WTC11 (cell line): ENCODE results near the gene GNG4. TPM values are rescaled to one million over a fixed set of nuclear protein-coding genes. Genes with fewer than 3 reads are reported as not detected.

Experiments used
- ATAC-seq: fragments of 200-7000 bp; cut with Tn5 transposase; 2 replicates; pipeline ENCODE4 v1.10.0; 2021; ENCODE audit warnings: mild to moderate bottlenecking, moderate library complexity
- CTCF ChIA-PET: fragments of 300-600 bp; sonication (Branson Sonifier 250); formaldehyde crosslinking; loops from one replicate; lab custom pipeline; 2021; ENCODE audit warnings: antibody characterized with exemption; lab: Charles Lee
- POLR2A ChIA-PET: fragments of 350-600 bp; sonication (Branson Sonifier 250); formaldehyde crosslinking; loops from one replicate; lab custom pipeline; 2021; ENCODE audit warnings: antibody characterized with exemption; lab: Charles Lee
- DNase-seq: peaks from one replicate; pipeline ENCODE4 v3.0.0; 2021; ENCODE audit warnings: low spot score
- H3K27ac Mint-ChIP-seq: 2 replicates; pipeline ENCODE4 v1.8.0; 2021; ENCODE audit warnings: mixed read lengths
- H3K27me3 Mint-ChIP-seq: 2 replicates; pipeline ENCODE4 v1.8.0; 2021; ENCODE audit warnings: low read depth, mild to moderate bottlenecking, moderate library complexity, mixed read lengths
- H3K36me3 Mint-ChIP-seq: 2 replicates; pipeline ENCODE4 v1.8.0; 2021; ENCODE audit warnings: mixed read lengths
- H3K4me1 Mint-ChIP-seq: 2 replicates; pipeline ENCODE4 v1.8.0; 2022; ENCODE audit warnings: mixed read lengths
- H3K4me3 Mint-ChIP-seq: 2 replicates; pipeline ENCODE4 v1.8.0; 2021; ENCODE audit warnings: mild to moderate bottlenecking, moderate library complexity, mixed read lengths
- H3K9me3 Mint-ChIP-seq: 2 replicates; pipeline ENCODE4 v1.8.0; 2021; ENCODE audit warnings: mixed read lengths
- CREM ChIP-seq: sonication (generic); formaldehyde crosslinking; IDR thresholded peaks from 2 replicates; pipeline ENCODE4 v1.8.1; 2022; ENCODE audit warnings: mild to moderate bottlenecking, missing genetic modification reagents, moderate library complexity
- E2F1 ChIP-seq: sonication (generic); formaldehyde crosslinking; IDR thresholded peaks from 2 replicates; pipeline ENCODE4 v1.8.0; 2022; ENCODE audit warnings: mild to moderate bottlenecking, missing genetic modification reagents
- GRHL2 ChIP-seq: fragments of 250-450 bp; sonication (Bioruptor Pico); IDR thresholded peaks from 2 replicates; pipeline ENCODE4 v1.8.0; 2022; ENCODE audit warnings: mild to moderate bottlenecking, moderate library complexity; ENCODE audit not compliant: insufficient replicate concordance, severe bottlenecking
- HMGA2 ChIP-seq: fragments of 250-450 bp; sonication (Bioruptor Pico); IDR thresholded peaks from 2 replicates; pipeline ENCODE4 v1.4.0; 2021; ENCODE audit warnings: mild to moderate bottlenecking, moderate library complexity
- JUN ChIP-seq: sonication (generic); formaldehyde crosslinking; IDR thresholded peaks from 2 replicates; pipeline ENCODE4 v1.8.0; 2023; ENCODE audit warnings: mild to moderate bottlenecking, missing genetic modification reagents
- KAT7 ChIP-seq: sonication (generic); formaldehyde crosslinking; IDR thresholded peaks from 2 replicates; pipeline ENCODE4 v1.8.1; 2023; ENCODE audit warnings: missing genetic modification reagents, mild to moderate bottlenecking, borderline replicate concordance
- NR1H2 ChIP-seq: sonication (generic); formaldehyde crosslinking; IDR thresholded peaks from 2 replicates; pipeline ENCODE4 v1.9.0; 2021; ENCODE audit warnings: mild to moderate bottlenecking, moderate library complexity, missing genetic modification reagents
- USF1 ChIP-seq: sonication (generic); formaldehyde crosslinking; IDR thresholded peaks from 2 replicates; pipeline ENCODE4 v1.8.0; 2022; ENCODE audit warnings: mild to moderate bottlenecking, missing genetic modification reagents
- USF2 ChIP-seq: sonication (generic); formaldehyde crosslinking; IDR thresholded peaks from 2 replicates; pipeline ENCODE4 v1.8.1; 2023; ENCODE audit warnings: mild to moderate bottlenecking, missing genetic modification reagents, moderate library complexity
- ZNF138 ChIP-seq: sonication (generic); formaldehyde crosslinking; conservative IDR thresholded peaks from 2 replicates; pipeline ENCODE4 v1.8.1; 2022; ENCODE audit warnings: mild to moderate bottlenecking, moderate library complexity, missing genetic modification reagents
- total RNA-seq: library from RNA; stranded (reverse); gene quantifications from 3 replicates; pipeline ENCODE4 v1.2.3, GENCODE V29; 2021
- TF ChIP-seq, protein P1 (sequence below): sonication (generic); formaldehyde crosslinking; IDR thresholded peaks from 2 replicates; pipeline ENCODE4 v1.8.0; 2023; ENCODE audit warnings: missing genetic modification reagents, mild to moderate bottlenecking, borderline replicate concordance
- TF ChIP-seq, protein P2 (sequence below): sonication (generic); formaldehyde crosslinking; IDR thresholded peaks from 2 replicates; pipeline ENCODE4 v1.8.1; 2023; ENCODE audit warnings: mild to moderate bottlenecking, moderate library complexity, missing genetic modification reagents
- TF ChIP-seq, protein P3 (sequence below): sonication (generic); formaldehyde crosslinking; IDR thresholded peaks from 2 replicates; pipeline ENCODE4 v1.8.1; 2023; ENCODE audit warnings: mild to moderate bottlenecking, missing genetic modification reagents, moderate library complexity
- TF ChIP-seq, protein P4 (sequence below): fragments of 250-450 bp; sonication (Bioruptor Pico); IDR thresholded peaks from 2 replicates; pipeline ENCODE4 v1.9.0; 2021; ENCODE audit warnings: mild to moderate bottlenecking

GNG4 gene
- total RNA-seq, 1 experiment from 2014 or later = 38.3 TPM

DNA sequence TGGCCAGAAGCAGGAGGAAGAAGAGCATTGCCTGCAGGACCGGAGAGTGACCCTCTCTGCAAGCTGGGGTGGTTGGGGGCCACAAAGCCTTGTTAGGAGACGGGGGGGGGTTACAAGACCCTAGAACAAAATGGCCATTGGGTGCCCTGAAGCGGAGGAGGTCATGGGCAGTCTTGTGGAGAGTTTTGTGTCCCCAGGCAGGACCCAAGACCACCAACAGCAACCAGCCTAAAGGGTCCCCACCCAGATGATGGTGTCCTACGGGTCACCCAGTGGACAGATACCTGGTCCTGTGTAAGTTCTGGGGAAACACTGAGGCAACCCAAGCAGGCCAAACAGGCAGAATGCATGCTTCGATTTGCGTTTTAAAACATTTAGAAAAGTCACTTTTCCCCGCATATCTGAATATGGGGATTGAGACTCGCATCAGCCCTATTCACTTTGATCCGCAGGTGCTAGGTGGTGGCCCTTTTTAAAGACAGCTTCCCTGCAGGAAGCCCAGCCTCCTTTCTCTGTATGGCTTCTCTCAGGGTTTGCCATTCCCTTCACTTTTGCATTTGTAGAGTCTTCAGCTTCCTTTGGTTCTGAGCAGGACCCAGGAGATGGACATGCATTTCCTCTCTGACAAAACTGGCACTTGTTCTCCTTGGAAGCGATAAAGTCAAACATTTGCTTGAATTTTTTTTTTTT, 21.1 kb downstream of the GNG4 start (continued):
- TF ChIP-seq KAT7 (CRISPR knock-in tag) (no peak), ZNF138 (CRISPR knock-in tag) (no peak), NR1H2 (no peak), CREM (CRISPR knock-in tag) (no peak), USF2 (CRISPR knock-in tag) (no peak), E2F1 (CRISPR knock-in tag) (no peak)
- TF ChIP-seq, protein P1, sequence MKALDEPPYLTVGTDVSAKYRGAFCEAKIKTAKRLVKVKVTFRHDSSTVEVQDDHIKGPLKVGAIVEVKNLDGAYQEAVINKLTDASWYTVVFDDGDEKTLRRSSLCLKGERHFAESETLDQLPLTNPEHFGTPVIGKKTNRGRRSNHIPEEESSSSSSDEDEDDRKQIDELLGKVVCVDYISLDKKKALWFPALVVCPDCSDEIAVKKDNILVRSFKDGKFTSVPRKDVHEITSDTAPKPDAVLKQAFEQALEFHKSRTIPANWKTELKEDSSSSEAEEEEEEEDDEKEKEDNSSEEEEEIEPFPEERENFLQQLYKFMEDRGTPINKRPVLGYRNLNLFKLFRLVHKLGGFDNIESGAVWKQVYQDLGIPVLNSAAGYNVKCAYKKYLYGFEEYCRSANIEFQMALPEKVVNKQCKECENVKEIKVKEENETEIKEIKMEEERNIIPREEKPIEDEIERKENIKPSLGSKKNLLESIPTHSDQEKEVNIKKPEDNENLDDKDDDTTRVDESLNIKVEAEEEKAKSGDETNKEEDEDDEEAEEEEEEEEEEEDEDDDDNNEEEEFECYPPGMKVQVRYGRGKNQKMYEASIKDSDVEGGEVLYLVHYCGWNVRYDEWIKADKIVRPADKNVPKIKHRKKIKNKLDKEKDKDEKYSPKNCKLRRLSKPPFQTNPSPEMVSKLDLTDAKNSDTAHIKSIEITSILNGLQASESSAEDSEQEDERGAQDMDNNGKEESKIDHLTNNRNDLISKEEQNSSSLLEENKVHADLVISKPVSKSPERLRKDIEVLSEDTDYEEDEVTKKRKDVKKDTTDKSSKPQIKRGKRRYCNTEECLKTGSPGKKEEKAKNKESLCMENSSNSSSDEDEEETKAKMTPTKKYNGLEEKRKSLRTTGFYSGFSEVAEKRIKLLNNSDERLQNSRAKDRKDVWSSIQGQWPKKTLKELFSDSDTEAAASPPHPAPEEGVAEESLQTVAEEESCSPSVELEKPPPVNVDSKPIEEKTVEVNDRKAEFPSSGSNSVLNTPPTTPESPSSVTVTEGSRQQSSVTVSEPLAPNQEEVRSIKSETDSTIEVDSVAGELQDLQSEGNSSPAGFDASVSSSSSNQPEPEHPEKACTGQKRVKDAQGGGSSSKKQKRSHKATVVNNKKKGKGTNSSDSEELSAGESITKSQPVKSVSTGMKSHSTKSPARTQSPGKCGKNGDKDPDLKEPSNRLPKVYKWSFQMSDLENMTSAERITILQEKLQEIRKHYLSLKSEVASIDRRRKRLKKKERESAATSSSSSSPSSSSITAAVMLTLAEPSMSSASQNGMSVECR (CRISPR knock-in tag) = no peak
- TF ChIP-seq, all 79 proteins: peak for 0

DNA sequence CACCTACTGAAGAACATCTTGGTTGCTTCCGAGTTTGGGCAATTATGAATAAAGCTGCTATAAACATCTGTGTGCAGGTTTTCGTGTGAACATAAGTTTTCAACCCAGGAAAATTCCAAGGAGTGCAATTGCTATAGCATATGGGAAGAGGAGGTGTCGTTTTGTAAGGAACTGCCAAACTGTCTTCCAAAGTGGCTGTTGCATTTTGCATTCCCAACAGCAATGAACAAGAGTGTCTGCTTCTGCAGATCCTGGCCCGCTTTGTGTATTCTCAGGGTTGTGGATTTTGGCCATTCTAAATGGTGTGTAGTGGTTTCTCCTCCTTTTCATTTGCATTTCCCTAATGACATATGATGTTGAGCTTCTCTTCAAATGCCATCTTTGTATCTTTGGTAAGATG, 23.8 kb downstream of the GNG4 start:
- Mint-ChIP-seq H3K9me3 (no peaks in the 10 kb centered on the region), H3K4me3 (no peak overlapping the region), H3K4me1 (peaks cover 65% of the 10 kb centered on the region), H3K27me3 (no peaks in the 10 kb centered on the region), H3K36me3 (no peaks in the 10 kb centered on the region), H3K27ac (no peak overlapping the region)
- ATAC-seq (no peak), DNase-seq (no peak)
- POLR2A ChIA-PET = no interaction called here
- TF ChIP-seq, protein P2, sequence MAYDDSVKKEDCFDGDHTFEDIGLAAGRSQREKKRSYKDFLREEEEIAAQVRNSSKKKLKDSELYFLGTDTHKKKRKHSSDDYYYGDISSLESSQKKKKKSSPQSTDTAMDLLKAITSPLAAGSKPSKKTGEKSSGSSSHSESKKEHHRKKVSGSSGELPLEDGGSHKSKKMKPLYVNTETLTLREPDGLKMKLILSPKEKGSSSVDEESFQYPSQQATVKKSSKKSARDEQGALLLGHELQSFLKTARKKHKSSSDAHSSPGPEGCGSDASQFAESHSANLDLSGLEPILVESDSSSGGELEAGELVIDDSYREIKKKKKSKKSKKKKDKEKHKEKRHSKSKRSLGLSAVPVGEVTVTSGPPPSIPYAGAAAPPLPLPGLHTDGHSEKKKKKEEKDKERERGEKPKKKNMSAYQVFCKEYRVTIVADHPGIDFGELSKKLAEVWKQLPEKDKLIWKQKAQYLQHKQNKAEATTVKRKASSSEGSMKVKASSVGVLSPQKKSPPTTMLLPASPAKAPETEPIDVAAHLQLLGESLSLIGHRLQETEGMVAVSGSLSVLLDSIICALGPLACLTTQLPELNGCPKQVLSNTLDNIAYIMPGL (CRISPR knock-in tag) = no peak
- TF ChIP-seq USF1 (CRISPR knock-in tag) (no peak), GRHL2 (CRISPR knock-in tag) (no peak), JUN (CRISPR knock-in tag) (no peak), NR1H2 (no peak), HMGA2 (no peak)
- TF ChIP-seq, protein P3, sequence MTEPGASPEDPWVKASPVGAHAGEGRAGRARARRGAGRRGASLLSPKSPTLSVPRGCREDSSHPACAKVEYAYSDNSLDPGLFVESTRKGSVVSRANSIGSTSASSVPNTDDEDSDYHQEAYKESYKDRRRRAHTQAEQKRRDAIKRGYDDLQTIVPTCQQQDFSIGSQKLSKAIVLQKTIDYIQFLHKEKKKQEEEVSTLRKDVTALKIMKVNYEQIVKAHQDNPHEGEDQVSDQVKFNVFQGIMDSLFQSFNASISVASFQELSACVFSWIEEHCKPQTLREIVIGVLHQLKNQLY (CRISPR knock-in tag) = no peak
- TF ChIP-seq, protein P1 (CRISPR knock-in tag) = no peak
- TF ChIP-seq, protein P4, sequence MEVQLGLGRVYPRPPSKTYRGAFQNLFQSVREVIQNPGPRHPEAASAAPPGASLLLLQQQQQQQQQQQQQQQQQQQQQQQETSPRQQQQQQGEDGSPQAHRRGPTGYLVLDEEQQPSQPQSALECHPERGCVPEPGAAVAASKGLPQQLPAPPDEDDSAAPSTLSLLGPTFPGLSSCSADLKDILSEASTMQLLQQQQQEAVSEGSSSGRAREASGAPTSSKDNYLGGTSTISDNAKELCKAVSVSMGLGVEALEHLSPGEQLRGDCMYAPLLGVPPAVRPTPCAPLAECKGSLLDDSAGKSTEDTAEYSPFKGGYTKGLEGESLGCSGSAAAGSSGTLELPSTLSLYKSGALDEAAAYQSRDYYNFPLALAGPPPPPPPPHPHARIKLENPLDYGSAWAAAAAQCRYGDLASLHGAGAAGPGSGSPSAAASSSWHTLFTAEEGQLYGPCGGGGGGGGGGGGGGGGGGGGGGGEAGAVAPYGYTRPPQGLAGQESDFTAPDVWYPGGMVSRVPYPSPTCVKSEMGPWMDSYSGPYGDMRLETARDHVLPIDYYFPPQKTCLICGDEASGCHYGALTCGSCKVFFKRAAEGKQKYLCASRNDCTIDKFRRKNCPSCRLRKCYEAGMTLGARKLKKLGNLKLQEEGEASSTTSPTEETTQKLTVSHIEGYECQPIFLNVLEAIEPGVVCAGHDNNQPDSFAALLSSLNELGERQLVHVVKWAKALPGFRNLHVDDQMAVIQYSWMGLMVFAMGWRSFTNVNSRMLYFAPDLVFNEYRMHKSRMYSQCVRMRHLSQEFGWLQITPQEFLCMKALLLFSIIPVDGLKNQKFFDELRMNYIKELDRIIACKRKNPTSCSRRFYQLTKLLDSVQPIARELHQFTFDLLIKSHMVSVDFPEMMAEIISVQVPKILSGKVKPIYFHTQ (CRISPR knock-in tag) = no peak
- CTCF ChIA-PET = interaction anchor here (3.6 kb wide), 1 partner anchor 25 kb away, joined by 14 read pairs; no protein-coding TSS in a partner anchor
